GM19035 (cell line): ENCODE results near the gene STPG1.
"Not testable (repeated sequence)": the region's sequence is repeated elsewhere in the genome, so short reads cannot be mapped to it uniquely, and the experiment has no call there.

Experiments used
- ATAC-seq: cut with Tn5 transposase; IDR thresholded peaks from one replicate; pipeline ENCODE4 v1.9.1; 2021; ENCODE audit not compliant: unreplicated experiment

STPG1 gene

GRCh38 chr1:24413350-24414163, at the start of gene STPG1:
Gene STPG1, minus strand, starts transcription at chr1:24413782. Its CDS starts 12,394 bp downstream, at chr1:24401388.
- no peak for ATAC-seq

GRCh38 chr1:24462128-24462527, 48.5 kb upstream of the STPG1 start:
- not testable (repeated sequence) for ATAC-seq

GRCh38 chr1:24459551-24460266, 46.1 kb upstream of the STPG1 start:
- no peak for ATAC-seq

- no peak for ATAC-seq
Measured at GRCh38 chr1:24457866-24458265, 44.3 kb upstream of the STPG1 start.

- ATAC-seq, result no peak
Measured at GRCh38 chr1:24455272-24455671, 41.7 kb upstream of the STPG1 start.

- no peak for ATAC-seq
Measured at GRCh38 chr1:24454673-24455072, 41.1 kb upstream of the STPG1 start.

- ATAC-seq, result no peak
Measured at GRCh38 chr1:24452922-24453485, 39.4 kb upstream of the STPG1 start.

- no peak for ATAC-seq
Measured at GRCh38 chr1:24451746-24452145, 38.2 kb upstream of the STPG1 start.

- ATAC-seq, result no peak
Measured at GRCh38 chr1:24450857-24451397, 37.3 kb upstream of the STPG1 start.

GRCh38 chr1:24450316-24450715, 36.7 kb upstream of the STPG1 start:
- ATAC-seq, result no peak

GRCh38 chr1:24446446-24446845, 32.9 kb upstream of the STPG1 start:
- not testable (repeated sequence) for ATAC-seq

- ATAC-seq, result no peak
Measured at GRCh38 chr1:24443241-24443656, 29.7 kb upstream of the STPG1 start.

GRCh38 chr1:24442764-24443163, 29.2 kb upstream of the STPG1 start:
- ATAC-seq, result no peak

- no peak for ATAC-seq
Measured at GRCh38 chr1:24441996-24442668, 28.6 kb upstream of the STPG1 start.

GRCh38 chr1:24441480-24441879, 27.9 kb upstream of the STPG1 start:
- ATAC-seq, result no peak

- no peak for ATAC-seq
Measured at GRCh38 chr1:24440436-24440835, 26.9 kb upstream of the STPG1 start.

- ATAC-seq, result no peak
Measured at GRCh38 chr1:24438423-24438901, 24.9 kb upstream of the STPG1 start.

- ATAC-seq, result no peak
Measured at GRCh38 chr1:24437631-24438396, 24.2 kb upstream of the STPG1 start.

GRCh38 chr1:24435782-24436365, 22.3 kb upstream of the STPG1 start:
- ATAC-seq, result no peak

GRCh38 chr1:24427545-24427862, 13.9 kb upstream of the STPG1 start:
- ATAC-seq, result no peak
